PC-3 (cell line): Measurements from ENCODE around the gene TIPARP. TPM values are rescaled to one million over a fixed set of nuclear protein-coding genes. Genes with fewer than 3 reads are reported as not detected.

Experiments
- ATAC-seq: fragments of 200-7000 bp; cut with Tn5 transposase; 2 replicates; pipeline ENCODE4 v1.9.1; 2020; ENCODE audit warnings: mild to moderate bottlenecking, moderate library complexity
- BruUV-seq: library from RNA; stranded (reverse); fragments of 400-500 nt; replicated peaks from 2 replicates; lab custom pipeline; 2021; lab: Mats Ljungman, UMichigan
- CTCF ChIA-PET: fragments of 300-600 bp; sonication (Branson Sonifier 250); formaldehyde crosslinking; loops from one replicate; lab custom pipeline; 2022; ENCODE audit warnings: antibody characterized with exemption; lab: Charles Lee
- POLR2A ChIA-PET: fragments of 300-600 bp; sonication (Branson Sonifier 250); formaldehyde crosslinking; loops from one replicate; lab custom pipeline; 2022; ENCODE audit warnings: antibody characterized with exemption; ENCODE audit not compliant: unreplicated experiment; lab: Charles Lee
- DNase-seq: peaks from one replicate; pipeline ENCODE4 v3.0.0-alpha.2; 2015
- H2AFZ ChIP-seq: fragments of 300-600 bp; sonication (generic); 2 replicates; pipeline ENCODE4 v1.6.0; 2016; ENCODE audit warnings: antibody characterized with exemption, low read length
- H3F3A ChIP-seq: fragments of 300-600 bp; sonication (generic); one replicate; pipeline ENCODE4 v1.6.0; 2017; ENCODE audit warnings: antibody characterized with exemption, low read length, control low read depth, mild to moderate bottlenecking; ENCODE audit not compliant: unreplicated experiment
- H3K27ac ChIP-seq: fragments of 300-600 bp; sonication (generic); 2 replicates; pipeline ENCODE4 v1.5.1; 2016; ENCODE audit warnings: mild to moderate bottlenecking, low read length
- H3K27me3 ChIP-seq: fragments of 300-600 bp; sonication (generic); 2 replicates; pipeline ENCODE4 v1.6.1; 2016; ENCODE audit warnings: low read length, mixed read lengths
- H3K36me3 ChIP-seq: fragments of 300-600 bp; sonication (generic); 2 replicates; pipeline ENCODE4 v1.6.1; 2016; ENCODE audit warnings: low read depth, mixed run types, low read length, mixed read lengths
- H3K4me1 ChIP-seq: fragments of 300-600 bp; sonication (generic); 2 replicates; pipeline ENCODE4 v1.5.1; 2016; ENCODE audit warnings: low read length; ENCODE audit not compliant: insufficient read depth
- H3K4me2 ChIP-seq: fragments of 300-600 bp; sonication (generic); 2 replicates; pipeline ENCODE4 v1.6.0; 2016; ENCODE audit warnings: low read length
- H3K4me3 ChIP-seq: fragments of 300-600 bp; sonication (generic); 2 replicates; pipeline ENCODE4 v1.5.1; 2016; ENCODE audit warnings: mild to moderate bottlenecking, low read length, mixed read lengths
- H3K79me2 ChIP-seq: fragments of 300-600 bp; sonication (generic); 2 replicates; pipeline ENCODE4 v1.6.1; 2017; ENCODE audit warnings: low read length, mixed read lengths
- H3K9ac ChIP-seq: fragments of 300-600 bp; sonication (generic); 2 replicates; pipeline ENCODE4 v1.6.0; 2016; ENCODE audit warnings: mild to moderate bottlenecking, low read length
- H3K9me2 ChIP-seq: fragments of 300-600 bp; sonication (generic); replicated peaks from 2 replicates; pipeline ENCODE4 v1.6.1; 2016; ENCODE audit warnings: mixed run types, low read length, mixed read lengths
- H3K9me3 ChIP-seq: fragments of 300-600 bp; sonication (generic); 2 replicates; pipeline ENCODE4 v1.6.1; 2016; ENCODE audit warnings: low read length, mixed read lengths
- H4K20me1 ChIP-seq: fragments of 300-600 bp; sonication (generic); 2 replicates; pipeline ENCODE4 v1.6.1; 2016; ENCODE audit warnings: low read length, mixed read lengths
- CTCF ChIP-seq: fragments of 300-600 bp; sonication (generic); conservative IDR thresholded peaks from 2 replicates; pipeline ENCODE4 v1.5.1; 2017; ENCODE audit warnings: antibody characterized with exemption, low read depth, mild to moderate bottlenecking, low read length
- EZH2 ChIP-seq: fragments of 300-600 bp; sonication (generic); IDR thresholded peaks from one replicate; pipeline ENCODE4 v1.6.1; 2017; ENCODE audit warnings: antibody characterized with exemption, mild to moderate bottlenecking, low read length; ENCODE audit not compliant: unreplicated experiment
- EZH2phosphoT487 ChIP-seq: fragments of 300-600 bp; sonication (generic); IDR thresholded peaks from 2 replicates; pipeline ENCODE4 v1.6.1; 2018; ENCODE audit warnings: mild to moderate bottlenecking, antibody characterized with exemption, low read length, borderline replicate concordance
- intact Hi-C: fragments of 100-400 bp; cut with micrococcal nuclease; formaldehyde crosslinking; loops from 2 replicates; pipeline ENCODE4 v1.9.0; 2023
- total RNA-seq: library from RNA; depleted of rRNA; stranded (reverse); fragments of >200 nt; gene quantifications from 2 replicates; pipeline ENCODE4 v1.2.3, GENCODE V29; 2014

The TIPARP gene
- total RNA-seq, 1 experiment from 2014 or later: 84.7 TPM

GRCh38 chr3:156674911-156675829, 780 bp downstream of the TIPARP start:
- peak overlapping the region; percentile 78 for H3K27ac ChIP-seq
- intact Hi-C loops: loop anchor here (1.0 to 10.0 kb wide), 12 partner anchors 44 to 525 kb away; partner anchors contain the start of gene SSR3
- no peaks in the 10 kb centered on the region for H3K9me3 ChIP-seq
- peaks cover 54% of the 10 kb centered on the region for H4K20me1 ChIP-seq
- H3K4me1 ChIP-seq: peaks cover 46% of the 10 kb centered on the region
- BruUV-seq: TSS peak; percentile 62
- H3K79me2 ChIP-seq: peaks cover 58% of the 10 kb centered on the region
- H3K27me3 ChIP-seq: no peaks in the 10 kb centered on the region
- peak; percentile 57; the same call in 1 of the 2 replicates for TF ChIP-seq CTCF
- no peak for TF ChIP-seq EZH2
- no peak for TF ChIP-seq EZH2phosphoT487
- ChIA-PET POLR2A (interaction anchor here (0.6 to 1.0 kb wide), 6 partner anchors 220 to 485 kb away, joined by 4 to 7 read pairs (median 4); partner anchors contain the start of gene CCNL1), CTCF (interaction anchor here (0.6 to 2.2 kb wide), 7 partner anchors 15 to 486 kb away, joined by 3 to 26 read pairs (median 5); no protein-coding TSS in a partner anchor)
- ATAC-seq: peak; percentile 2
- peaks cover 34% of the 10 kb centered on the region for H3K36me3 ChIP-seq
- H3K4me3 ChIP-seq: peak overlapping the region; percentile 96
- DNase-seq: peak; percentile 34
- peak overlapping the region; percentile 92 for H3K4me2 ChIP-seq
- H3K9ac ChIP-seq: peak overlapping the region; percentile 96
- no peaks in the 10 kb centered on the region for H3F3A ChIP-seq
- H3K9me2 ChIP-seq: no peaks in the 10 kb centered on the region
- H2AFZ ChIP-seq: no peak overlapping the region

GRCh38 chr3:156675830-156676767, 1.7 kb downstream of the TIPARP start:
- BruUV-seq: no TSS peak
- peak overlapping the region; percentile 96 for H3K4me3 ChIP-seq
- DNase-seq (peak; percentile 99), ATAC-seq (peak; percentile 7)
- peaks cover 55% of the 10 kb centered on the region for H3K4me1 ChIP-seq
- peaks cover 64% of the 10 kb centered on the region for H4K20me1 ChIP-seq
- H3K79me2 ChIP-seq: peaks cover 67% of the 10 kb centered on the region
- H3K36me3 ChIP-seq: peaks cover 42% of the 10 kb centered on the region
- peak overlapping the region; percentile 92 for H3K4me2 ChIP-seq
- H2AFZ ChIP-seq: no peak overlapping the region
- ChIA-PET CTCF (interaction anchor here (0.6 to 1.5 kb wide), 5 partner anchors 14 to 462 kb away, joined by 3 to 7 read pairs (median 5); no protein-coding TSS in a partner anchor), POLR2A (interaction anchor here (0.6 to 0.9 kb wide), 4 partner anchors 141 to 484 kb away, joined by 4 to 6 read pairs (median 4); partner anchors contain the start of gene CCNL1)
- peak; percentile 46; the same call in 1 of the 2 replicates for TF ChIP-seq EZH2phosphoT487
- TF ChIP-seq EZH2: no peak
- peak; percentile 8; the same call in 1 of the 2 replicates for TF ChIP-seq CTCF
- no peaks in the 10 kb centered on the region for H3K27me3 ChIP-seq
- peak overlapping the region; percentile 96 for H3K9ac ChIP-seq
- peak overlapping the region; percentile 78 for H3K27ac ChIP-seq
- H3F3A ChIP-seq: no peaks in the 10 kb centered on the region
- H3K9me3 ChIP-seq: no peaks in the 10 kb centered on the region
- H3K9me2 ChIP-seq: no peaks in the 10 kb centered on the region
- intact Hi-C loops: loop anchor here (2.0 to 10.0 kb wide), 2 partner anchors 45 to 219 kb away; no protein-coding TSS in a partner anchor
